D721Med (cell line): ENCODE measurements around the gene PRTFDC1.

ENCODE experiments used
- DNase-seq: peaks from one replicate; pipeline ENCODE4 v3.0.0; 2011; ENCODE audit warnings: low spot score; ENCODE audit not compliant: insufficient read length
- FAIRE-seq: peaks from 2 replicates; lab custom pipeline; 2011; peaks lifted over from hg19 to GRCh38; lab: Jason Lieb, UNC
- TF ChIP-seq, protein P1 (sequence below): IDR thresholded peaks from 2 replicates; pipeline ENCODE4 v1.5.1; 2012; ENCODE audit warnings: mild to moderate bottlenecking, control low read depth; ENCODE audit not compliant: insufficient read depth; ENCODE audit errors: missing control alignments

PRTFDC1 gene

DNA sequence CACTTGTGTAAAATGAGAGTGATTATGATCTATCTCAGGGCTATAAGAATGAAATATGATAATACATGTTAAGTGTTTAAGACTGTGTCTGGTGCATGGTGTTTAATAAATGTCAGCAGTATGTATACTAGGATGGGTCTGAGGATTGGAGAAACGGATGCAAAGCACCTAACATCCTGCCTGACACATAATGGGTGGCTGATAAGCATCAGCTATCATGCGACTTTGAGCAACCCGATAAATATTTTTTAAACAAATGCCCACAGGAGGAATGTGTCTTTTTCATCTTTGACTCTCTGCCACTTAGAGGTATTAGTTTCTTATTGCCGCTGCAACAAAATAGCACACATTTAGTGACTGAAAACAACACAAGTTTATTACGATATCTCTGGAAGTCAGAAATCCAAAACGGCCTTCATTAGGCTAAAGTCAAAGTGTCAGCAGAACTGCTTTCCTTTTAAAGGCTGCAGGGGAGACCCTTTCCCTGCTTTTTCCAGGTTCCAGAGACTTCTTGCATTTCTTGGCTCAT, 135.5 kb downstream of the PRTFDC1 start:
- DNase-seq (no peak), FAIRE-seq (no peak)
- TF ChIP-seq, protein P1, sequence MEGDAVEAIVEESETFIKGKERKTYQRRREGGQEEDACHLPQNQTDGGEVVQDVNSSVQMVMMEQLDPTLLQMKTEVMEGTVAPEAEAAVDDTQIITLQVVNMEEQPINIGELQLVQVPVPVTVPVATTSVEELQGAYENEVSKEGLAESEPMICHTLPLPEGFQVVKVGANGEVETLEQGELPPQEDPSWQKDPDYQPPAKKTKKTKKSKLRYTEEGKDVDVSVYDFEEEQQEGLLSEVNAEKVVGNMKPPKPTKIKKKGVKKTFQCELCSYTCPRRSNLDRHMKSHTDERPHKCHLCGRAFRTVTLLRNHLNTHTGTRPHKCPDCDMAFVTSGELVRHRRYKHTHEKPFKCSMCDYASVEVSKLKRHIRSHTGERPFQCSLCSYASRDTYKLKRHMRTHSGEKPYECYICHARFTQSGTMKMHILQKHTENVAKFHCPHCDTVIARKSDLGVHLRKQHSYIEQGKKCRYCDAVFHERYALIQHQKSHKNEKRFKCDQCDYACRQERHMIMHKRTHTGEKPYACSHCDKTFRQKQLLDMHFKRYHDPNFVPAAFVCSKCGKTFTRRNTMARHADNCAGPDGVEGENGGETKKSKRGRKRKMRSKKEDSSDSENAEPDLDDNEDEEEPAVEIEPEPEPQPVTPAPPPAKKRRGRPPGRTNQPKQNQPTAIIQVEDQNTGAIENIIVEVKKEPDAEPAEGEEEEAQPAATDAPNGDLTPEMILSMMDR = no peak

GRCh38 chr10:24814568-24815313, 137.7 kb downstream of the PRTFDC1 start:
- no peak for DNase-seq
- TF ChIP-seq, protein P1 = no peak
- FAIRE-seq = no peak

DNA sequence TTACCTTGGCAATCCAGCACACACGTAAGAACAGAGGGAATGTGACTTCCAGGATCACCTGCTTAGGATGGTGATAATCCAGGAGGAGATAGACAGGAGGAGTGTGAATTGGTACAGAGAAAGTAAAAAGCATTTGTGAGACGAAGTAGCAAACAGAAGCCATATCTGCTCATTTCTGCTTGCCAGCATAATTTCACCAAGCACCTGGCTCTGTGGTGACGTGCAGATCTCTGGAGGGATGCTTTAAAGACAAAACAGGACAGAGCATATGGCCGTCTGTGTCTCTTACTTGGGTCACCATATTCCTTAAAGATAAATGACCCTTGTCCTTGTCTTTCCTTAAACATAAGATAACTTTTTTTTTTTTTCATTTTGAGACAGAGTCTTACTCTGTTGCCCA, 138.6 kb downstream of the PRTFDC1 start:
- DNase-seq (no peak), FAIRE-seq (no peak)
- TF ChIP-seq, protein P1 = no peak

DNA sequence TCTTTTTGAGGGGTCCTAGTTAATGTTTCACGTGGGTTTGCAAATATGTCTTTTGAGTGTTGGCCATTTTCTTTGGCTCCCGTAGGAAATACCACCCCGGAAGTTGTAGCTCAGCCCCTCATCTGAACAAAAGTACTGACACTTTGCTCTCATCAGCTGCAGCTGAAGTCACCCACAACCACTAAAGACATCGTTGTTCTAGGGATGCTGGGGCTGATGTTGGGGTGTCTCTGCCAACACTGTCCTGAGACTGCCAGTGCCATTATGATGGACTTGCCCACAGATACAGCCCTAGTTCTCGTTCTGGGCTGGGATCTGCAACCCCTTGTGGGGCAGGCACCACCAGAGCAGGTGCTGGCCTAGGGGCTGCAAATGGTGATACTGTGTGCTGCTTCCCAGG, 146.1 kb downstream of the PRTFDC1 start:
- DNase-seq = no peak
- TF ChIP-seq, protein P1 = no peak
- no peak for FAIRE-seq

GRCh38 chr10:24804956-24805355, 147.4 kb downstream of the PRTFDC1 start:
- no peak for FAIRE-seq
- no peak for DNase-seq
- TF ChIP-seq, protein P1 = no peak

DNA sequence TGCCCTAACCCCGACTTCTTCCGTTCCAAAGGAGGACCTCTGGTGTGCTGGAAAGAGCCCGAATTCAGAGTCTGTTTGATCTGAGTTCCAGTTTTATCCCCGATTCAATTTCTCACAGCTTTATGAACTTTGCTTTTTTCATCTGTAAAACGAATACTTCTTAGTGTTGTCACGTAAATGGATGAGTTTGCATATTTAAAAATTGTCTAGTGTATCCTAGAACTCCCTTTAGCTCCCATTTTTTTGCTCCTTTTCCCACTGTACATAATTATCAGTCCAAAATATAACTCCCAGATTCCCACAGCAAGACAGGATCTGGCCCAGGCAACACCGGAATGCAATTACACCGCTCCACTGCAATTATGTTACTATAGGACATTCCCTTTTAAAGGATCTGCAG, 148.0 kb downstream of the PRTFDC1 start:
- TF ChIP-seq, protein P1 = no peak
- no peak for DNase-seq
- FAIRE-seq = no peak

- TF ChIP-seq, protein P1 = no peak
- DNase-seq (no peak), FAIRE-seq (no peak)
Measured at GRCh38 chr10:24802378-24802777, 150.0 kb downstream of the PRTFDC1 start.
